PC-3 (cell line): ENCODE results near the gene CFAP73. TPM values are rescaled to one million over a fixed set of nuclear protein-coding genes. Genes with fewer than 3 reads are reported as not detected.

Source experiments
- ATAC-seq: fragments of 200-7000 bp; cut with Tn5 transposase; 2 replicates; pipeline ENCODE4 v1.9.1; 2020; ENCODE audit warnings: mild to moderate bottlenecking, moderate library complexity
- BruUV-seq: library from RNA; stranded (reverse); fragments of 400-500 nt; replicated peaks from 2 replicates; lab custom pipeline; 2021; lab: Mats Ljungman, UMichigan
- CTCF ChIA-PET: fragments of 300-600 bp; sonication (Branson Sonifier 250); formaldehyde crosslinking; loops from one replicate; lab custom pipeline; 2022; ENCODE audit warnings: antibody characterized with exemption; lab: Charles Lee
- POLR2A ChIA-PET: fragments of 300-600 bp; sonication (Branson Sonifier 250); formaldehyde crosslinking; loops from one replicate; lab custom pipeline; 2022; ENCODE audit warnings: antibody characterized with exemption; ENCODE audit not compliant: unreplicated experiment; lab: Charles Lee
- DNase-seq: peaks from one replicate; pipeline ENCODE4 v3.0.0-alpha.2; 2015
- H2AFZ ChIP-seq: fragments of 300-600 bp; sonication (generic); 2 replicates; pipeline ENCODE4 v1.6.0; 2016; ENCODE audit warnings: antibody characterized with exemption, low read length
- H3F3A ChIP-seq: fragments of 300-600 bp; sonication (generic); one replicate; pipeline ENCODE4 v1.6.0; 2017; ENCODE audit warnings: antibody characterized with exemption, low read length, control low read depth, mild to moderate bottlenecking; ENCODE audit not compliant: unreplicated experiment
- H3K27ac ChIP-seq: fragments of 300-600 bp; sonication (generic); 2 replicates; pipeline ENCODE4 v1.5.1; 2016; ENCODE audit warnings: mild to moderate bottlenecking, low read length
- H3K27me3 ChIP-seq: fragments of 300-600 bp; sonication (generic); 2 replicates; pipeline ENCODE4 v1.6.1; 2016; ENCODE audit warnings: low read length, mixed read lengths
- H3K36me3 ChIP-seq: fragments of 300-600 bp; sonication (generic); 2 replicates; pipeline ENCODE4 v1.6.1; 2016; ENCODE audit warnings: low read depth, mixed run types, low read length, mixed read lengths
- H3K4me1 ChIP-seq: fragments of 300-600 bp; sonication (generic); 2 replicates; pipeline ENCODE4 v1.5.1; 2016; ENCODE audit warnings: low read length; ENCODE audit not compliant: insufficient read depth
- H3K4me2 ChIP-seq: fragments of 300-600 bp; sonication (generic); 2 replicates; pipeline ENCODE4 v1.6.0; 2016; ENCODE audit warnings: low read length
- H3K4me3 ChIP-seq: fragments of 300-600 bp; sonication (generic); 2 replicates; pipeline ENCODE4 v1.5.1; 2016; ENCODE audit warnings: mild to moderate bottlenecking, low read length, mixed read lengths
- H3K79me2 ChIP-seq: fragments of 300-600 bp; sonication (generic); 2 replicates; pipeline ENCODE4 v1.6.1; 2017; ENCODE audit warnings: low read length, mixed read lengths
- H3K9ac ChIP-seq: fragments of 300-600 bp; sonication (generic); 2 replicates; pipeline ENCODE4 v1.6.0; 2016; ENCODE audit warnings: mild to moderate bottlenecking, low read length
- H3K9me2 ChIP-seq: fragments of 300-600 bp; sonication (generic); replicated peaks from 2 replicates; pipeline ENCODE4 v1.6.1; 2016; ENCODE audit warnings: mixed run types, low read length, mixed read lengths
- H3K9me3 ChIP-seq: fragments of 300-600 bp; sonication (generic); 2 replicates; pipeline ENCODE4 v1.6.1; 2016; ENCODE audit warnings: low read length, mixed read lengths
- H4K20me1 ChIP-seq: fragments of 300-600 bp; sonication (generic); 2 replicates; pipeline ENCODE4 v1.6.1; 2016; ENCODE audit warnings: low read length, mixed read lengths
- EZH2 ChIP-seq: fragments of 300-600 bp; sonication (generic); IDR thresholded peaks from one replicate; pipeline ENCODE4 v1.6.1; 2017; ENCODE audit warnings: antibody characterized with exemption, mild to moderate bottlenecking, low read length; ENCODE audit not compliant: unreplicated experiment
- EZH2phosphoT487 ChIP-seq: fragments of 300-600 bp; sonication (generic); IDR thresholded peaks from 2 replicates; pipeline ENCODE4 v1.6.1; 2018; ENCODE audit warnings: mild to moderate bottlenecking, antibody characterized with exemption, low read length, borderline replicate concordance
- intact Hi-C: fragments of 100-400 bp; cut with micrococcal nuclease; formaldehyde crosslinking; loops from 2 replicates; pipeline ENCODE4 v1.9.0; 2023
- total RNA-seq: library from RNA; depleted of rRNA; stranded (reverse); fragments of >200 nt; gene quantifications from 2 replicates; pipeline ENCODE4 v1.2.3, GENCODE V29; 2014
- TF ChIP-seq, protein P1 (sequence below): fragments of 300-600 bp; sonication (generic); conservative IDR thresholded peaks from 2 replicates; pipeline ENCODE4 v1.5.1; 2017; ENCODE audit warnings: antibody characterized with exemption, low read depth, mild to moderate bottlenecking, low read length

CFAP73 gene
- total RNA-seq, 1 experiment from 2014 or later = not detected

DNA sequence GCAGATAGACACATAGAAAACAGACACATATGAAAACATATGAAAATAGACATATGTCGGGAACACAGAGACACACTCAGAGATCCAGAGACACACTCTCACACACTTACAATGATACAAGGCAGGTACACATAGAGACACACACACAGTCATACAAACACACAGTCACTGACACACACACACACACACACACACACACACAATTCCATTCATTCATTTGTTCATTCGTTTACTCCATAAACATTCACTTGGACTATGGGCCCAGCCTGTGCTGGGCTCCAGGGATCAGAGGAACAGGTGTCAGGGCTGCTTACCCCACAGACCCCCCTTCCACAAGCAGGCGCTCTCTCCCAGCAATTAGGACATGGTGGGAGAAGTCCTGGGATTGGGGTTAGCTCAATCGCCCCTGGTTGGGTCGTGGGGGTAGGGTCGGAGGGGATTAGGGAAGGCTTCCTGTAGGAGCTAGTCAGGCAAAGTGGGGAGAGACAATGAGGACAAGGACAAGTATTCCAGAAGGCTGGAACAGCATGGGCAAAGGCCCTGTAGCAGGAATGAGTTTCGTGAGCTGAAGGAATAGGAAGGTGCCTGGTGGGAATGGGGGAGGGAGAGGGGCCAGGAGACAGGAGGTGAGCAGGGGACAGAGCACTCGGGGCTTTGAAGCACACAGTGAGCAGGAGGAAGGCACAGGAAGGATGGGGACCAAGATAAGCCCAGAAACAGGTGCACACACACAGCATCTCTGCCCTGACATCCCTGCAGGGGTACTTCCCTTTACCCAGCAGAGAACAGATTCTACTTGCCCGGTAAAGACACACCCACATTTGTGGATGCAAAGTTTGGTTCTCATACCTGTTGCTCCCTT lies 20.5 kb upstream of the CFAP73 start:
- DNase-seq (no peak), ATAC-seq (no peak)
- Histone ChIP-seq H3K4me3 (no peak overlapping the region), H3K27me3 (no peaks in the 10 kb centered on the region), H3K9me3 (no peaks in the 10 kb centered on the region), H3K36me3 (no peaks in the 10 kb centered on the region), H4K20me1 (no peaks in the 10 kb centered on the region), H3K79me2 (no peaks in the 10 kb centered on the region), H3K9ac (no peak overlapping the region), H2AFZ (no peak overlapping the region), H3F3A (no peaks in the 10 kb centered on the region), H3K27ac (no peak overlapping the region), H3K4me1 (no peaks in the 10 kb centered on the region), H3K4me2 (no peak overlapping the region), H3K9me2 (no peaks in the 10 kb centered on the region)
- no TSS peak for BruUV-seq
- TF ChIP-seq, protein P1, sequence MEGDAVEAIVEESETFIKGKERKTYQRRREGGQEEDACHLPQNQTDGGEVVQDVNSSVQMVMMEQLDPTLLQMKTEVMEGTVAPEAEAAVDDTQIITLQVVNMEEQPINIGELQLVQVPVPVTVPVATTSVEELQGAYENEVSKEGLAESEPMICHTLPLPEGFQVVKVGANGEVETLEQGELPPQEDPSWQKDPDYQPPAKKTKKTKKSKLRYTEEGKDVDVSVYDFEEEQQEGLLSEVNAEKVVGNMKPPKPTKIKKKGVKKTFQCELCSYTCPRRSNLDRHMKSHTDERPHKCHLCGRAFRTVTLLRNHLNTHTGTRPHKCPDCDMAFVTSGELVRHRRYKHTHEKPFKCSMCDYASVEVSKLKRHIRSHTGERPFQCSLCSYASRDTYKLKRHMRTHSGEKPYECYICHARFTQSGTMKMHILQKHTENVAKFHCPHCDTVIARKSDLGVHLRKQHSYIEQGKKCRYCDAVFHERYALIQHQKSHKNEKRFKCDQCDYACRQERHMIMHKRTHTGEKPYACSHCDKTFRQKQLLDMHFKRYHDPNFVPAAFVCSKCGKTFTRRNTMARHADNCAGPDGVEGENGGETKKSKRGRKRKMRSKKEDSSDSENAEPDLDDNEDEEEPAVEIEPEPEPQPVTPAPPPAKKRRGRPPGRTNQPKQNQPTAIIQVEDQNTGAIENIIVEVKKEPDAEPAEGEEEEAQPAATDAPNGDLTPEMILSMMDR = no peak
- TF ChIP-seq EZH2phosphoT487 (no peak), EZH2 (no peak)
- ChIA-PET POLR2A (no interaction called here), CTCF (no interaction called here)
- intact Hi-C loops = no loop called here

DNA sequence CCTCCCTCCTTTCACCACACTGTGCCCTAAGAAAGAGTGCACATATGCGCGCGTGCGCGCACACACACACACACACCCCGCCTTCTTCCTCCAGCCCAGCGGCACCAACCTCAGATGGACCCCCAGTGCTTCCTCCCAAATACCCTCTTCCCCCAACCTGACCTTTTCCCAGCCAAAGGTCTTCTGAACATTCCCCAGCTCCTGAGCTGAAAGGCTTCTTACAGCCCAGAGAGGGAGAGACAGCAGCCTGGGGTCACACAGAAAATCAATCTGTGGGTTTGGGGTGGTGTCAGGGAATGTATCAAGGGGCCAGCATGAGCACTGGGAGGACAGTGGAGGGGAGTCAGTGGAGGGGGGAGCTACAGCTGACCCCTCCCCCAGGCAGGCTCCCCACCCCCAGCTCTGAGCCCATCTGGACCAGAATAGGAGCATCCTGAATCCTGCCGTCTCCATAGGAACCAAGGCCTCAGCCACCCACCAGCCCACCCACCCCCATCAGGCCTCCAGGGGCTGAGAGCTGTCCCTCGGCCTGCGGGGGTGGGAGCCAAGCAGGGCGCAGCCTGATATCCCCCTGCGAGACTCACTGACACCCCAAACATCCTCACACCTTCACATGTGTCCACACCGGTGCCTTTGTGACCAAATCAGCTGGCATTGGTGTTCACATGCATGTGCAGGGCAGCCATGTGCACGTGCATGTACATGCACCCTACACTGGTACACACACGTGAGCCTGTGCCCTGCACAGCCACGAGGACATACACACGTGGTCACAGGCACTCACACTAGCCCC lies 19.7 kb upstream of the CFAP73 start:
- no peaks in the 10 kb centered on the region for H3K9me2 ChIP-seq
- no peaks in the 10 kb centered on the region for H3K9me3 ChIP-seq
- TF ChIP-seq EZH2 (no peak), EZH2phosphoT487 (no peak)
- TF ChIP-seq, protein P1 = no peak
- no peaks in the 10 kb centered on the region for H3K36me3 ChIP-seq
- H3K4me3 ChIP-seq = no peak overlapping the region
- no TSS peak for BruUV-seq
- POLR2A ChIA-PET = no interaction called here
- DNase-seq (no peak), ATAC-seq (no peak)
- H4K20me1 ChIP-seq = no peaks in the 10 kb centered on the region
- H3K4me2 ChIP-seq = no peak overlapping the region
- no peak overlapping the region for H3K9ac ChIP-seq
- no peaks in the 10 kb centered on the region for H3K27me3 ChIP-seq
- H2AFZ ChIP-seq = no peak overlapping the region
- no peaks in the 10 kb centered on the region for H3F3A ChIP-seq
- no peaks in the 10 kb centered on the region for H3K4me1 ChIP-seq
- CTCF ChIA-PET = no interaction called here
- H3K27ac ChIP-seq = no peak overlapping the region
- intact Hi-C loops = no loop called here
- H3K79me2 ChIP-seq = no peaks in the 10 kb centered on the region
